GM19239 (cell line): ENCODE measurements around the gene DICER1.
"Not testable (repeated sequence)": the region's sequence is repeated elsewhere in the genome, so short reads cannot be mapped to it uniquely, and the experiment has no call there.

Source experiments
- DNase-seq: peaks from one replicate; pipeline ENCODE4 v3.0.0; 2011; ENCODE audit warnings: low spot score; ENCODE audit not compliant: insufficient read length
- FAIRE-seq: peaks from 2 replicates; lab custom pipeline; 2011; peaks lifted over from hg19 to GRCh38; lab: Jason Lieb, UNC

Gene DICER1

GRCh38 chr14:95157327-95158189, at the start of gene DICER1:
TSS of gene DICER1 (minus strand) at chr14:95157529. CDS start at chr14:95133458, 24,071 bp downstream.
- FAIRE-seq (peak; percentile 85), DNase-seq (peak; percentile 88)

GRCh38 chr14:95206534-95206933, 49.2 kb upstream of the DICER1 start:
- peak; percentile 28 for FAIRE-seq
- no peak for DNase-seq

DNA sequence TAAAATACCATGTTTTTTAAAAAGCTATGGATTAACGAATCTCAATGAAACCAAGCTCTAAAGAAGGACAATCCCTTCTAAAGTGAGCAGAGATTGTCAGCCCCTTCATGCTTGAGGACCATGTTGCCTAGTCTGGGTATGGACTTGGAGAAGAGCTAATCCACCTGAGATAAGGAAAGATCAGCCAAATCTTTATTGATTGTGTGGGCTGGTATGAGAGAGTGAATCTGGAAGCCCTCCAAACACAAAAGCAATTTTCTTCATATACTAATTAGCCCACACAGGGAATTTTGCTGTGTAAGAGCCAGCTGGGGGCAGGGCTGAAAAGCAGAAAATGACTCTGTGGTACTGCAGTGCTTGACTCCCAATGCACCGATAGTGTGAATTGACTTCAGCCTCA, 47.4 kb upstream of the DICER1 start:
- FAIRE-seq, result no peak
- no peak for DNase-seq

GRCh38 chr14:95201745-95202144, 44.4 kb upstream of the DICER1 start:
- FAIRE-seq, result not testable (repeated sequence)

DNA sequence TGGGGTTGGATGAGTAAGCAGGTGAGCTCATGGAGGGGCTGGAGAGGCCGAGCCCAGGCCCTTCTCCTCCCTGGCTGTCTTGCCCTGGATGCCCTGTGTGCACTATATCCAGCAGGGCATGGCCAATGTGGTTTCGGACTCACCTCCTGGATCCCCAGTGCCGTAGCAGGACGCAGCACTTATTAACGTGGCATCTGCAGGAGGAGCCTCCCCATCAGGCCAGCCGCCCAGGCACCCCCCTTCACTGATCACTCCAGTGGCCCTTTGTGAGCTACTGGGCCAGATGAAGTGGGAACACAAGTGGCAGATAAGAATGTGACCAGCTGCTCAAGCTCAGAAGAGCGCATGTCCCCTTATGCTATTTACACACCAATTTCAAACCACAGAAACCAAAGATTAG, 43.1 kb upstream of the DICER1 start:
- DNase-seq, result no peak
- FAIRE-seq, result no peak

More at GRCh38 chr14:95201745-95202144, 44.4 kb upstream of the DICER1 start:
- DNase-seq, result not testable (repeated sequence)

DNA sequence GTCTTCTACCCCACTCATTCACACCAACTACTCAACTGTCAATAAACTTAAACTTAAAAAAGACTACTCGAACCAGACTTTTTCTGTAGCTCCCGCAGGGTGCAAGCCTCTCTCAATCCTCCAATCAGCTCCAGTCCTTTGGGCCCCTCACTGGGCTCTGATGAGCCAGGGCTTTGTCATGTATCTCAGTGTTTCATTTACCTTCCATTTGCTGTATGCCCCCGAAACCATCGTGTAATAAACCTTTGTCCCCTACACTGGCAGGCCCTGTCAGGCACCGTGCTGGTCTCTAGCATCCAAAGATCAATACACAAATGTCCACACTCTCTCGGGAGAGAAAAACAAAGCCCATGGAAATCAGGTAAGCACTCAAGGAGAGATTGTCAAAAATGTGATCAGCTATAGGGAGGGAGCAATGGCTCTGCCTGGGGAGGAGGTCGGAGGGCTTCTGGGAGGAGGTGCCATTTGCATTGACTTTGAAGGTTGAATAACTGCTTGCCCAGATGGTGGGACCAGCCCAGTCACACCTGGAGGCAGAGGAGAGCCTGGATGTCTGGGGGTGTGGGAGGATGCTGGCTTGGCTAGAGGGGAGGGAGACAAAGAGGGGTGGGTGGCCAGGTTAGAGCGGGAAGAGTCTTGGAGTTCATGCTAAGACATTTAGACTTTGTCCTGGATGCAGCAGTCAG, 42.1 kb upstream of the DICER1 start:
- DNase-seq (no peak), FAIRE-seq (no peak)

- DNase-seq (no peak), FAIRE-seq (no peak)
Observed at GRCh38 chr14:95198320-95198719, 41.0 kb upstream of the DICER1 start.

- FAIRE-seq (no peak), DNase-seq (no peak)
Observed at GRCh38 chr14:95197551-95197950, 40.2 kb upstream of the DICER1 start.

DNA sequence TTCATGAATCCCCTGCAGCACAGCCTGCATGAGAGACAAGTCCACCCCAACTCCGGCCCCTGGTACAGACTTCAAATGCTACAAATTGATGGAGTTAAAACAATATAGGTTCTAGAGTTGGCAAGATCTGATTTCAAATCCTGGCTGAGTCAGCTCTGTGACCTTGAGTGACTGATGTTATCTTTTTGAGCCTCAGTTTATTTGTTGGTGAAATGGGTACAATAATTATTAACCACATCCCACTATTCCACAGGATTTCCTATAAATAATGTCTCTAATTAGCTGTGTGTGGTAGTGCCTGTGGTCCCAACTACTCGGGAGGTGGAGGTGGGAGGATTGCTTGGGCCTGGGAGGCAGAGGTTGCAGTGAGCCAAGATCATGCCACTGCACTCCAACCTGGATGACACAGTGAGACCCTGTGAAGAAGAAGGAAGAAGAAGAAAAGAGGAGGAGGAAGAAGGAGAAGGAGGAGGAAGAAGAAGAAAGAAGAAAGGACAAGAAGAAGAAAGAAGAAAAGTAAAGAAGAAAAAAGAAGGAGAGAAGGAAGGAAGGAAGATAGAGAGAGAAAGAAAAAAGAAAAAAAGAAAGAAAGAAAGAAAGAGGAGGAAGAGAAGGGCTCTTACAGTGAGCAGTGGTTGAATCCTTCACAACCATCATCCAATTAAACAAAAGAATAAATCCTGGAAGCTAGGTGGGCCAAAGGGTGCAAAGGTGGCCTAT, 39.7 kb upstream of the DICER1 start:
- no peak for DNase-seq
- no peak for FAIRE-seq

GRCh38 chr14:95196268-95196667, 38.9 kb upstream of the DICER1 start:
- DNase-seq (peak; percentile 52), FAIRE-seq (peak; percentile 90)

DNA sequence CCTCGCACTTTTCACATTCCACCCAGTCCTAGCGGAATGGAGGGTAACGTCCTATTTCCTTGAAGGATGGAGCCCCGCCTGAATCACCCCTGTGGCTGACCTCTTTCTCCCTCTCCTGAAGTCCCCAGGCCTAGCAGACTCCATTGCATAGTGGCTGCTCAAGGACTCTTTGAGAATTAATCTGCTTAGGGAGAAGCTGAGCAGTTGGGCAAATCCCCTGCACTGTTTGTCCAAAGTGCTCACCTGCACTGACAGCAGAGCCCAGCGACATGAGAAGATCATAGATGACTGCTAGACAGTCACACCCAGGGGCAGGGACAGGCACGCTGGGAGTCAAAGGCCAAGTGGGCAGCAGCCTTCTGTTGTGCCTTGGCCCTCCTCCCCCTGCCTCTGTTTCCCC, 37.7 kb upstream of the DICER1 start:
- FAIRE-seq (no peak), DNase-seq (no peak)

DNA sequence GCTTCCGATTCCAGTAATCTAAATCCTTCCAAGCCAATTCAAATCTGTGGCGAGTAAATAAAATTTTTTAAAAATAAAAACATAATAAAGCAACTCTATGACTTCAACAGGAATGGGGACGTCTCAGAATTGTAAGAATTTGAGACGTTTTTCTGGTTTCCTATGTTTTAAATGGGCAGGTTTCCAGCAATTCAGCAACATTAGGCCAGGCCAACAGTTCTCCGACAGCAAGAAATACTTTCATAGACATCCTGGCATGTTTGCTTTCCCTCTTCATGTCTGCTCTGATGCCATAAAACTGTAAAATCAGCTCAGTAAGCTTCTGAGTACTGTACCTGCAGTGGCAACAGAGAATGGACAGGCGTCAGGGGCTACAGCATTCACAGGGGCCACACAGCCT, 35.8 kb upstream of the DICER1 start:
- no peak for FAIRE-seq

DNA sequence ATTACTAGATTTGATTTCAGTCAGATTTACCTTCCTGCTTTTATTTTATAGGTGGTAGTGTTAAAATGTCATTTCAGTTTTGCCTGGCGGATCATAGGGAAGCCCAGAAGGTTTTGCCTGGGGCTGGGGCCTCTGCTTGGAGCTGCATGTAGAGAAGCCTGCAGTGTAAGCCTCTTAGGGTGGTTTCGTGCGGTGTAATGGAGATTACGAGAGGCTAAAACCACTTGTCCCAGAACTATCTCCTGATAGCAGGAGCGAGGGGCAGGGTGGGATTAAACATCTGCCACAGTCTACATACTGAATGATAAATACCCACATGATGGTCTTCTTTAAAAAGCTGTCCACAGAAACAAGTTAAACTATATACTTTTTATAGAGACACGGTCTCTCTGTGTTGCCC, 35.0 kb upstream of the DICER1 start:
- no peak for FAIRE-seq
- DNase-seq, result no peak

More for the DNA sequence above, 35.8 kb upstream of the DICER1 start:
- no peak for DNase-seq

DNA sequence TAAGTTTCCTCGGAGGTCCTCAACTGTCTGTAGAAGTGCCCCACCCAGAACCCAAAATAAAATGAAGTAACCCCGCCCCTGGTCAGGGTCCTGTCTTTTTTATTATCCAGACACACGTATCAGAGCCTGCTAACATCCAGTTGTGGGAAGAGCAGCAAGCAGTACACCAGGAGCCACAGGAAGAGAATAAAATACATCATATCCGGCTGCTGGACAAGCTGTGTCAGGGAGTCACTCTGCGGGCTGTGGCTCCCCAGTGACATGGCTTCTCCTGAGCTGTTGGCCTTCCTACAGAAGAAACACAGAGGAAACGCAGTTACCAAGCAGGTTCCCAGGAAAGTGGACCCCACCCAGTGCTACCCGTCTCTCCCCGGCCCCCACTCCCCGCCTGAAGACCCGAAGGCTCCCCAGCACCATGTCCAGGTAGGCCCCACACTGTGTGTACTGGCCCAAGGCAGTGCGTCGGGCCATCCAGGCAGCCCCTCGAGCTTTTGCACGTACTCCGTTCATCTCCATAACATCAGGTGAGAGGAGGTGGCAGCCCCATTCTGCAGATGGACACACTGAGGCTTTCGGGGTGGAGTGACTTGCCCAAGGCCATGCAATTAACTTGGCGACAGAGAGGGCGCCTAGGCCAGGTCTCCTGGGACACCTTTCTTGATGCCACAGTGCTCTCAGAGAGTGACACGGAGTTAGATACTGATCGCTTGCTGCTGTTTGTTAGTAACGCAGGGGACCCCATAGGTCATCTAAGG, 34.3 kb upstream of the DICER1 start:
- no peak for DNase-seq
- no peak for FAIRE-seq

DNA sequence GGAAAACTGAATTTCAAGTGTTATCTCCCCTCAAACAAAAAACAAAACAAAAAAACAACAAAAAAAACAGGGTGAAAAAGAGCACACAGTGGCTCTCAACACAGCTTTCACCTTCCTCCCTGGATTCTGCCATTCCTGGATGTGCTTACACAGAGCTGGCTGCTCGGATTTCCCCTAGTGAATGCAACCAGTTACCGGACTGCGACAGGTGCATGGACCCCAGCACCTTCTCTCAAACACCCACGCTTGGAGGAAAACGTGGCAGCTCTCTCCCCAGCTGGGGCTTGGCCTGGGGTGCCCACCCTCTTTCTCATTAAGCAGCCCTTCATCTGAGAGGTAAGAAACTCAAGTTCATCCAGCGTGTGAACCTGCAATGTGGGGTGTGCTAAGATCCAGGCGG, 33.5 kb upstream of the DICER1 start:
- FAIRE-seq (no peak), DNase-seq (no peak)

DNA sequence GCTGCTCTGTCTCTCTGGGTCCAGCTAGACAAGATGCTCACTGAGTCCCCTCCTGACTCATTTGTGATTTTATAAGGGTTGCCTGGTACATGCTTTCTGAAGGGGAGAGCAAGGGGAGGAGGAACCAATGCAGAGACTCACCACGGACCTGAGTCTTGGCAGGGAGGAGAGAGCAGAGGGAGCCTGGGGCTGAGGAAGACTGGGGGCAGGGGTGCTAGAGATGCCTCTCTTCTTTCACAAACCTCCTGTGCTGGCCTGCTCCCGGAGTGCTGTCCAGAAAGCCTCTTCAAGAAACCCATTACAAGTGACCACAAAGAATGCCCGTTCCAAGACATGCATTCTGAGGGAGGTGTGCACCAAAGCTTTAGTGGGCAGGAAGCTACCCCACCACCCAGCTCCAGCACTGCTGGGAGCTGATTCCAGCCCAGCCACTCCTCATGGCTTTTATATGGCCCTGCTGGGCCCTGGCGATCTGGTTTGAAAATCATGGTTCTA, 33.1 kb upstream of the DICER1 start:
- FAIRE-seq, result no peak
- no peak for DNase-seq

DNA sequence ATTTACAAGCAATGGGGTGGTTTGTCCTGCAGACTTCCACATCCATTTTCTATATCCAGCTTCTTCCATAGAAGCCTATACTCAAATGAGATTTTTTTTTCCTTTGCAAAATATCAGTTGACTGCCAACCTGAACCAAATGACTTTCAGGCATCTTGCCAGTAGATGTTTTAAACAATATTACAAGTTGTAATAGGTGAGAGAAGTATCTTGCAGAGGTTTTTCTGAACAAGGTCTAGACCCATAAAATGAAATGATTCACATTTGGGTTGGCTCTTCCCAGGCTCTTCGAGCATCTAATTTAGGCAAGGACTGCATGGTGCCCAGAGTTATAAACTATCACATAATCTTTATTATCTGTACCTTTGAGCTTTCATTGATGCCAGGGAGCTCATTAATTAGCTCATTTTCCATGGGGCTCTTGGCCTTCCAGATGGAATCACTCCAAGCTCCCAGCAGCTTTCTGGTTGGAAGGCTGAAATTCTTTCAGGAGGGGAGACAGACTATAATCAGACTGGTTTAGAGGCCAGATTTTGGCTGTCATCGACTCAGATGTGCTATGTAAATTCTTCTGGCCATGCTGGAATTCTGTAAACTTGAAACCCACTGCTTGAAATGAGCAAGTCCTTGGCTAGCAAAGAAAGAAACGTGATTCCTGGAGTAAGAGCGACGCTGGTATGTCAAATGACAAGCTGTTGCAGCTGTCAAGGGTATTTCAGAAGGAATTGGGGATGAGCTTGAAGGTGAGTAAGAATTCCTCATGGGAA, 32.2 kb upstream of the DICER1 start:
- peak; percentile 28 for FAIRE-seq

DNA sequence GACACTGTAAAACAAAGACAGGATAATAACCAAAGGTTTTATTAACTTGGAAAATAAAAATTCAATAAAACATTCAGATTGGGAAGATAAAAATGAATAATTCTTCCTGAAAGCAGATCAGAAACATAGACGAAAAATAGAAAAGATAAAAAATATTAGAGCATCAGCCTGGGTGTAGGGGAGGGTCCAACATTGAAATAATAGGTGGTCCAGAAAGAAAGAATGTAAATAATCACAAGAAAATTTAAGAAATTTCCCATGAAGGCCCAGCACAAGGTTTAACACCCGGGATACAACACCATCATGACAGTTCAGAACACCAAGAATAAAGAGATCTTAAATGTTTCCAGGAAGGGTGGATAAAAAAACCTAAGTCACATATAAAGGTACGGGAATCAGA, 31.1 kb upstream of the DICER1 start:
- no peak for DNase-seq
- FAIRE-seq, result no peak

More for the DNA sequence above, 32.2 kb upstream of the DICER1 start:
- no peak for DNase-seq

DNA sequence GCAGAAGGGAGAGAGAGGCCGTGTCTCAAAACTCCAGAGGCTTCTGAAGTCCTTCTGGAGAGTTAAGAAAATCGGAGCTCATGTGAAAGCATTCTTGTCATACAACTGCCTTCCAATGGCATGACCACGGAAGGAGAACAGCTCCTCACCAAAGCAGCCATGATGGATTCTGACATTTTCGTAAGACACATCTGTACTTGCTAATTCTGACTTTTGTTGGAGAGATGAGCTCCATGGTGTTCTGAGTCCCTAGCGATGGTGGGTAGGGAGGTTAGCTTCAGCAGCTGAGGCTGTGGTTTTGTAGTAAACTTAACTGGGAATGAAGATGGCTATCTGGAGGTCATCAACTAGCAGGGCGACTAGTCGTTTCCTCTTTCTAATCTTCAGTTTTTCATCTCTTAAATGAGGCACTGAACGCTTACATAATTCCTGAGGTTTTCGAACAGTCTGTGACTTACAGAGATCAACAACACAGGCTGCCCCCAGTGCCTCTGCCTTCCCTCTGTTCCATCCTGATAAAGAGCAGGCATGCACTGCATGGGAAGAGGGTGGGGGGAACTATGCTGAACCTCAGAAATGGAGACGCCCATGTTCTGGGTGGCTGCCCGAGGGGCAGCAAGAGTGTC, 28.6 kb upstream of the DICER1 start:
- peak; percentile 28 for FAIRE-seq

More for the DNA sequence above, 28.6 kb upstream of the DICER1 start:
- DNase-seq, result no peak
